Fibroblast of skin of abdomen (primary cell): ENCODE results near the gene SYT17.

ENCODE experiments used
- DNase-seq: peaks from one replicate; pipeline ENCODE4 v3.0.0-alpha.2; 2013

Gene SYT17

DNA sequence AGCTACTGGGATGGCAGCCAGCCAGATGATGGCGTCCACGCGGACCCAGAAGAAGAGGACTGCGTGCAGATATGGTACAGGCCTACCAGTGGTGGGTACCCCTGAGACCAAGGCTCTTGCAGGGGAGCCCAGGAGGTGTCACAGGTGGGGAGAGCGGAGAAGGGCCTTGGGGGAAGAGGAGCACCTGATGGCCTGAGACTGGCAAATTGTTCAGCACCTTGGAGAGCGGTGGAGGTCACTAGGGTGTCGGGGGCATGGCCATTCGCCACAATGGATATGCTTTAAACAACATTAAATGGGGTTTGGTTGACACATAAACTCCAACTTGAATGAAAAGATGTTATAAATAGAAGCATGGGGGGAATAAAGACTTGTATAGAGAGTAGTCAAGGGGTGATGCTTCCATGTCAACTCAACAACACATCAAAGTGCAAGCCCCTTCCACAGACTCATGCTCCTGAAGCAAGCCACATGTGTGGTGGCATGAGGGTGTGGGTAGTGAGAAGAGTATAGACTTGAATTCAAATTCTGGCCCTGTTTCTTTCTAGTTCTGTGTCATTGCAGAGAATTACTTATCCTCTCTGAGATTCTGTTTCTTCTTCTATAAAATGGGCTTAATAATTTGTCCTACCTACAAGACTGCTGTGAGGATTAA lies 139.7 kb downstream of the SYT17 start:
- no peak for DNase-seq

DNA sequence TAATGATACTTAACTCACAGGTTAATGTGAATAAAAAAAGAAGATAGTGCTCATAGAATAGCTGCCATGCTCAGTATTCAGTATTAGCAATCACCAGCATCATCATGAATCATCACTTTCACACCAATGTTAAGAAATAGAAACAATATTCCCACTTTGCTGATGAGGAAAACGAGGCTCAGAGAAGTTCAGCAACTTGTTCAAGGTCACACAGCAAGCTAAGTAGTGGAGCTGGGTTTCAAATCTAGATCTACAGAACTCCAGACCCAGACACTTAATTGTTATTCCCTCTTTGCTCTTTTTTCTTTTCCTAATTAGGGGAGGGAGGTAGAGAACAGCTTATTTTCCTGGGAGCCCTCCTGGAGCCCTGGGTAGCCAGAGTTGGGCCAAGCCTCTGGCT lies 140.4 kb downstream of the SYT17 start:
- DNase-seq: no peak

- no peak for DNase-seq
Observed at GRCh38 chr16:19309178-19309577, 141.1 kb downstream of the SYT17 start.

DNA sequence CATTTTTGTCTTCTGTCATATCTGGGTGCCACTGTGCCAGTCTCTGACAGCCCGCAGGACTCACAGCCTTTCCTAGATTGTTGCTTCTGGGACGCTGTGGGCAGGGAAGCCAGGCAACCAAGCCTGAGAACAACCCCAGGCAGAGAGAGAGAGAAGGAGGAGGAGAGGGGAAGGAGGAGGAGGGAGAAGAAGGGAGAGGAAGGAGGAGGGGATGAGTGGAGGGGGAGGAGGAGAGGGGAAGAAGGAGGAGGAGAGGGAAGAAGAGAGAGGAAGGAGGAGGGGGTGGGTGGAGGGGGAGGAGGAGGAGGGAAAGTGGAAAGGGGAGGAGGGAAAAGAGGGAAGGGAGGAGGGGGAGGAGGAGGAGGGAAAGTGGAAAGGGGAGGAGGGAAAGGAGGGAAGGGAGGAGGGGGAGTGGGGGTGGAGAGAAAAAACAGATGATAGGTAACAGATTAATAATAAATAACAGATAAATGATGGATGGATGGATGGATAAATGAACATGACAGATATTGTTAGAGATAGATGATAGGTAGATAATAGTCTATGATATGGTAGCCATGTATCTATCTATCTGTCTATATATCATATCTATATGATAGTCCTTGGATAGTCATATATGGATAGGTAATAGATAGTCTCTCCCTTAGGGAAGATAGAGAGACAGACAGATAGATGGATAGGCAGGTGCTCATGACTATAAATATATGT lies 146.8 kb downstream of the SYT17 start:
- no peak for DNase-seq

GRCh38 chr16:19315889-19316433 lies 147.9 kb downstream of the SYT17 start:
- DNase-seq: no peak

DNA sequence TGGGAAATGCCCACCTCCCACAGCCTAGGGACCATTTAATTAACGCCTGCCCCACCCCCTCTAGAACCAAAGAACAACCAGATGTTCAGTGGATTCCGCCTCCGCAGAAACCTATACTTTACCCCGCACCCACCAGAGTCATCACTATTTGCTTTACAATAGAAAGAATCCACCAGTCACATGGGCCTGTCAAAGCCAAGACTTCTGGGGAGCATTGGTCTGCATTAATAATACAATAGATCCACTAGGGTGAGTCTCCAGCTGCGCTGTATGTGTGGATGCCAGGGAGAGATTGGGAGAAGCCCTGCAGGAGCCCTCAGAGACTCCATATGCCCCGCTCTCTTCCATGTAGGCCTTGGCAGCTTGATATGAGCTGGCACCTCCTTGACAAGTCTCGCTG lies 148.8 kb downstream of the SYT17 start:
- no peak for DNase-seq
